Activated naive CD4-positive, alpha-beta T cell treated with Interleukin-2 at 50 U/mL for 16 hours (primary cell): ENCODE results near the gene IL1RN.

Experiments used
- DNase-seq: peaks from one replicate; pipeline ENCODE4 v3.0.0-alpha.2; 2020

Gene IL1RN

GRCh38 chr2:113157897-113158753, 30.7 kb downstream of the IL1RN start:
- no peak for DNase-seq

GRCh38 chr2:113158884-113159553, 31.6 kb downstream of the IL1RN start:
- no peak for DNase-seq

DNA sequence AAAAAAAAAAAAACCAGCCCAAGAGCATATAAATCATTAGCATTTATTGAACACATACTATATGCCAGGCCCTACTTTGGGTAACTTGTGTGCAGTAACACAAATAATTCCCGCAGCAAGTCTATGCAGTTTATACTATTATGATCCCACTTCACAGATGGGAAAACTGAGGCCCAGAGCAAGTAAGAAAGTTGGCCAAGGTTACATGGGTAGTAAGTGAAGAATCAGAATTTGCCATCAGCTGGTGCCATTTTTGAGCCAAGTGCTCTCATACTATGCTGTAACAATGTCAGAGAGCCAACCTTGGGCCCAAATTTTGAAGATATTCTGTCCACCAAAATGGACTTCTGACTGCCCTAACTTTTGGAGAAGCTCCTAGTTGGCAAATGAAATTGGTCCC, 32.9 kb downstream of the IL1RN start:
- DNase-seq, result no peak

GRCh38 chr2:113160962-113161361, 33.6 kb downstream of the IL1RN start:
- no peak for DNase-seq

- DNase-seq, result no peak
Measured at GRCh38 chr2:113162173-113162572, 34.8 kb downstream of the IL1RN start.

DNA sequence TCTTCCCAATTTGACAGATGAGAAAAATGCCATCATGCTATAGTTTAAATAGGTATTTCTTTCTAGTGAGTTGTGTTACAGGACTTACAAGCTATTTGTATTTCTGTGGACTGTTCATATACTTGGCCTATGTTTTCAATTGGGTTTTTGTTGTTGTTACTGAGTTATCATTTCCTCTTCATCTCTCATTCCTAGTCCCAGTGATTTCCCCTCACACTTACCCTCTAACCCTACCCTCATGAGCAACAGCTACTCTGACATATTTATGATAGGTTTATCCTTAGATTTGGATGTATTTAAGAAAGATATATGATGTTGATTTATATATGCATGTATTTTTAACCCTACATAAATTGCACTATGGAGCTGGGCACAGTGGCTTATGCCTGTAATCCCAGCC, 35.5 kb downstream of the IL1RN start:
- DNase-seq, result no peak

DNA sequence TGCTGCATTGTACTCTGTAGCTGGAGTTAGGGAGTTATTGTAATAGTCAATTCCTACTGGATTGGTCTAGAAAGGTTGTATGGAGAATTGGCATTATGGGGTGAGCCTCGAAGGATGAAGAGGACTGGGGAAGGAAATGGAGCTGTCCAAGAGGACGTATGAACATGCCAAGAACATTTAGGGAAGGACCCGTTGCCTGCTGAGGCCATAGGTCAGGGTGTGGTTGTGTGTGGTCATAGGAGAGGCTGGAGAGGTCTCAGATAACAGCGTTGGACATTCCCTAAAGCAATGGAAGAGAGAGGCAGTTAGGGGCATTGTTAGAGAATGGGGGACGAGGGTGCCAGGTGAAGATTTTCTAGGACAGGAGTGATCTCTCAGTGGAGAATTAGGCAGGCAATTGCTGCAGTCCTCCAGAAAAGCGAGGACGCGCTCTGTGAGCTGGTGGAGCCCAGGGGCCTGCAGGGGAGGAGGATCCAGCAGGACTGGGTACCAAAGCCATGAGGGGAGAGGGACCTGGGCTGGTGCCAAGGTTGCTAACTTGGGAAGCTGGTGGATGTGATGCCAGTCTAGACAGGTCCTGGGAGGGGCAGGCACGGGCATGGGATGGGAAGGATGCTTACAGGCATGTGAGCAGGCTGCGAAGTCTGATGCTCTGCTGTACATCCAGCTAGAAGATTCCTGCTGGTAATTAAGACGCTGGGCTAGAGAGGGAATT, 37.0 kb downstream of the IL1RN start:
- DNase-seq, result no peak

GRCh38 chr2:113164930-113165585, 37.7 kb downstream of the IL1RN start:
- no peak for DNase-seq

DNA sequence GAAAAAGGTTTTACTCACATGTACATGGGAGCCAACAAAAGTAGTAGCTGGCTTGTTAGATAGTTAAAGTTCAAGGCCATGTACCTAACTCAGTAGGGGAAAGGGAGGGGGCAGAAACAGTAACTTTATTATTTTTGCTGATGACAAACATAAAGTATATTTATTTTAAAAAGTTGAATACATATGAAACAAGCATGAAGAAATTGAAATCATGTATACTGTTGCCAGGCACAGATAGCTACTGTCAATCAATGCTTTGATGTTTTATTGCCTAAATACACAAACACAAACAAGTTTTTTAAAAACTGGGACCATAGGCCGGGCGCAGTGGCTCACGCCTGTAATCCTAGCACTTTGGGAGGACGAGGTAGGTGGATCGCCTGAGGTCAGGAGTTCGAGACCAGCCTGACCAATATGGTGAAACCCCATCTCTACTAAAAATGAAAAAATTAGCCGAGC, 38.8 kb downstream of the IL1RN start:
- no peak for DNase-seq

DNA sequence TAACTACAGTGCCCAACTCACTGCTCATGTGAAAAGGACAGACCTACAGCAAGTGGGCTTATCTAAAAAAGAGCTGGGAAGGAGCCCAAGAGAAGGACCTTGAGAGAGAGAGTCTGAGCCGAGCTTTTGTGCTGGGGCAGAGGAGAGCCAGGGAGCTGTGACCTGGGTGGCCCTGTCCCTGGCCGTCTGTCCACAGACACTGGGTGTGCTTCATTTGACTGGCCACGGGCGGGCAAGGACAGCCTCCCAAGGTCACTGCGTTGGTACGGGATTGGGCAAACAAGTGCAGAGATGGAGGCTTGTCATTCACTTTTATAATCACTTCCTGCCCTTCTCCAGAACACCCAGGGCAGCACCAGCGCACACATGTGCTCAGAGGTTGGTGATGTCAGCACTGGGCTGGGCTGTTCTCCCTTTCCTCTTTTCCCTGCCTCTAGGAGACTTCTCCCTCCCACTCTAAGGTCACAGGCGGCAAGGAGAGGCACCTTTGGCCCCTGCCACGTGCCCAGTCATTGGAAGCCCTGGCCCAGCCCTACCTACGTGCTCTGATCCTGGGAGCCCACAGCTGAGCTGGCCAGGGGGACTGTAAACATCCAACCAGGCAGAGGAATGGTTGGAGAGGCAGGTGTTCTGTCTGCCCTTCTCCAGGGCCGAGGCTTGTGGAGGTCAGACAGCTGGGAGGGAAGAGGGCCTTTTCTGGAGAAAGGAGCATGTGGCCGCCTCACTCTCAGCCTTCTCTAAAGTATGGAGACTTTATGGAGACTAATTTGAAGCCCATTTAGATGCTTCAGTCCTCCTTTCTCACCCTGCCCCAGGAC, 39.9 kb downstream of the IL1RN start:
- peak; percentile 43 for DNase-seq

- DNase-seq, result no peak
Measured at GRCh38 chr2:113167962-113168340, 40.6 kb downstream of the IL1RN start.

GRCh38 chr2:113169002-113169530, 41.7 kb downstream of the IL1RN start:
- no peak for DNase-seq

DNA sequence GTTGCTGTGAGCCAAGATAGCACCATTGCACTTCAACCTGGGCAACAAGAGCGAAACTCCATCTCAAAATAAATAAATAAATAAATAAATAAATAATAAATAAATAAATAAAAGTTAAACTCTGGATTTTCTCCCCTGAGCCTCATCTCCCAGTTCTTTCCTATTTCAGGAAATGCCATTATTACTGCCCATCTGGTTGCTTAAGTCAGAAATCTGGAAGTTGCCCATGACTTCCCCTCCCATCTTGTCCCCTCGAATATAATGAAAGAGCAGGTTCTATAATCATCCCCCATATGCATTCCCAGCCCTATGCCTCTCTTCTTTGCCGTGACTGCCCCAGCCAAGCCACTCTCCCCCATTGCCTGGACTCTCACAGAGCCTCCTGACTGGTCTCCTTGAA, 42.2 kb downstream of the IL1RN start:
- DNase-seq, result no peak

DNA sequence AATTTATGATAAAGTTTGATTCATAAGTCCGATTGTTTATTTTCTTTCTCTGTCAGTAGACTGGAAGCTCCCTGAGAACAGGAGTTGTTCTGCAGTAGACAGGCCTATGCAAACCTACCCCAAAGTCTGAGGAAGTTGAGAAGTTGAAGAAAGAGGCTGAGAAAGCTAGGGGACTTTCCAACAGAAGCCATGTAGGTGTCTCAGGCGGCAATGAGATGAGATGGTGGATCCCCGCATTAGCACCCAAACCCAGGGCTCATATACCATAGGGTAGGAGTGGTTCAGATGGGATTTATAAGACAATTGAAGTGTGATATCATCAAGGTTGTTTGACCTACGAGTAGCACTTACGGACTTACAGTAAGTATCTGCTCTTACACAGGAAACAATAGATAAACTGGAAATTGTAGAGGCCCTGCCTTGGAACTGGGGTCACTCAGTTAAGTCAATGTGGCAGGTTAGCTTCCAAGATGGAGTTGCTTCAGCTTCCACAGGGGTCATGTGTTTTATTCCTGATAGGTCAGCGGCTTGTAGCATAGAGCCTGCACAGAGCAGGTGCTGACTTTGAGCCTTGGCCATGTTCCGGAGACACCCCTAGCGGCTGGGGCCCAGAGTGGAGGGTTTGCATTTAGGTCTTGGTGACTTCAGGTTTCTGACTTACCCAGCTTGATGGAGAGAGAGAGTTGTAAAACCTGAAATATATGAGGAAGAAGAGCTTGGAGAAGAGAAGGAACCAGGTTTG, 44.1 kb downstream of the IL1RN start:
- no peak for DNase-seq

DNA sequence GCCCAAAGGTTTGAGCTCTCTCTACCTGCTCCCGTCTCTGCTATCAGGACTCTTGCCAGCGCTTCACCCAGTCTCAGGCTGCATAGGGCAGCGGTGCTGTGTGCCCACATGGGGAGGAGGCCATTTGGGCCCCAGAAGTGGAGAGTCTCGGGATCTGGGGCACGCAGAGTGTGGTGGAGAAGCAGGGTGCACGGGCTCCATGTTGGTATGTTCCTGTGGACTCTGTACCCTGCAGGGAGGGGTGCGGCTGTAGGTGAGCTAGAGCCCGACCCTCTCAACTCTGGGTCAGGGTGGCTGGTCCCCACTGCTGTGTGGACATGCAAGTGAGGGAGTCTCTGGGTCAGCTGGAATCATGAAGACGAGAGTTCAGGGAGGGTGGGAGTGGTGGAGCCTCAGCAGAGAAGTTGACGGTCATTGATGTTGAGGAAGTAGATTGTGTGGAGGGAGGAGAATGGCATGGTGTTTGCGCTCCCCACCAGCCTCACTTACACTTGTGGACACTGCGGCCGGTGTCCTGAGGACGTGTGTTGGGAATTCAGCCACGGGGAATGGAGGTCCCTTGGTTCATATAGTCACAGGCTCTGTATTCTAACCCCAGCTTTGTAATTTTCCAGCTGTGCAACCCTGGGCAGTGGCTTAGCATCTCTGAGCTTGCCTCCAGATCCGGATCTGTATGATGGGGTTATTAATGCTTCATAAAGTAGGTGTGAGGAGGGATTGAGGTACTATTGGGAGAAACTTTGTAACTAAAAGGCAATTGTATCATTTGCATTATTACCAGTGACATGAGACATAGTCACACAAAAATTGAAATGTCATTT, 45.5 kb downstream of the IL1RN start:
- no peak for DNase-seq

GRCh38 chr2:113173542-113174375, 46.4 kb downstream of the IL1RN start, which contains the start of gene PSD4:
TSS of gene PSD4 (plus strand) at chr2:113173971. CDS start at chr2:113182457, 8,486 bp downstream.
- peak; percentile 84 for DNase-seq

DNA sequence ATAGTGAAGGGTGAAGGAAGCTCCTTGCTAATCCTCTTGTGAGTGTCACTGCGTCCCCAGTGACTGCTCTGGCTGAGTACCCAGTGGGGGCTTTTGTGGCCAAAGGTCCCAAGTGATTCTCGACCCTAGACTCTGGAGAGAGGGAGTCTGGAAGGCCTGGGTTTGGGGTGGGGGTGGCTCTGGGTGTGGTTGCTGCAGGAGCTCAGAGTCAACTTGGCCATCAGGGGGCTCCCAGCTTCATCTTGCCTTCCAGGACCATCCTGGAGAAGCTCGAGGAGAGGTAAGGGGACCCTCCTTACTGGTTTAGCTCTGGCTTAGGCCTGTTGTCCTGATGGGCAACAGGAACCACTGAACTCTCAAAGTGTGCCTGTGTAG, 47.0 kb downstream of the IL1RN start:
- no peak for DNase-seq

DNA sequence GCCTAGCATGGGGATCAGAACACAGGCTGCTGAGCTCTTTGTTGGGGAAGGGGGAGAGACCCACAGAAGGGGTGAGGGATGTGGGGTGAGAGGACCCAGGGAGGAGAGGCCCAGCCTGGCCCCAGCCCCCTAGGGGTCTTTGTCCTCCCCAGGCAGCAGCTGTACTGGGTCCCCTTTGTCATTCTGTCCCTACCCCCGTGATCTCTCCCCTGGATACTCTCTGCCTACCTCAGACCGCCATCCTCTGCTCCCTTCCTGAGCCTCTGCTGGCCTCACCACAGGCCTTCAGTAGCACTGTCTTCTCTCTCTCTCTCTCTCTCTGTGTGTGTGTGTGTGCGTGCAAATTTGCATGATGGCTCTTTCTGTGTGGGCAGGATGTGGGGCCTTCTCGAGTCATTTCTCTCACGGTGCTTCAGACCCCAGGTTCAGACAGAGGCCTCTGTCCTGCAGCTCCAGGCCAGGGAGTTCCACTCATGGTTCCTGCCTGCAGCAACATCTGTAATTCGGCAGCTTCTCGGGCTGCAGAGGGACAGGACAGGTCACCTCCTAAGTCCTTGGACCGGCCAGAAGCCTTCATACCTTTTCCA, 47.7 kb downstream of the IL1RN start:
- DNase-seq, result peak; percentile 65
